GM18861 (cell line): Measurements from ENCODE around the gene JAKMIP1.

Source experiments
- ATAC-seq: cut with Tn5 transposase; IDR thresholded peaks from one replicate; pipeline ENCODE4 v1.9.1; 2021; ENCODE audit not compliant: unreplicated experiment

Gene JAKMIP1

GRCh38 chr4:6122496-6122895 is 77.9 kb downstream of the JAKMIP1 start:
- ATAC-seq = no peak

- no peak for ATAC-seq
Observed at GRCh38 chr4:6121941-6122340, 78.4 kb downstream of the JAKMIP1 start.

- ATAC-seq = no peak
Observed at GRCh38 chr4:6121276-6121850, 79.0 kb downstream of the JAKMIP1 start.

- no peak for ATAC-seq
Observed at GRCh38 chr4:6120361-6120760, 80.0 kb downstream of the JAKMIP1 start.

GRCh38 chr4:6119507-6120020 is 80.8 kb downstream of the JAKMIP1 start:
- no peak for ATAC-seq

GRCh38 chr4:6118201-6118600 is 82.1 kb downstream of the JAKMIP1 start:
- ATAC-seq = no peak

- ATAC-seq = no peak
Observed at GRCh38 chr4:6116696-6117285, 83.6 kb downstream of the JAKMIP1 start.

GRCh38 chr4:6115746-6116586 is 84.4 kb downstream of the JAKMIP1 start:
- ATAC-seq = no peak

GRCh38 chr4:6115342-6115741 is 85.0 kb downstream of the JAKMIP1 start:
- no peak for ATAC-seq

- ATAC-seq = no peak
Observed at GRCh38 chr4:6114601-6115000, 85.7 kb downstream of the JAKMIP1 start.

GRCh38 chr4:6114181-6114580 is 86.2 kb downstream of the JAKMIP1 start:
- ATAC-seq = no peak

- no peak for ATAC-seq
Observed at GRCh38 chr4:6113641-6114040, 86.7 kb downstream of the JAKMIP1 start.

- no peak for ATAC-seq
Observed at GRCh38 chr4:6112606-6113290, 87.6 kb downstream of the JAKMIP1 start.

- no peak for ATAC-seq
Observed at GRCh38 chr4:6111354-6111960, 88.9 kb downstream of the JAKMIP1 start.

GRCh38 chr4:6110681-6111353 is 89.5 kb downstream of the JAKMIP1 start:
- ATAC-seq = no peak

GRCh38 chr4:6109842-6110560 is 90.3 kb downstream of the JAKMIP1 start:
- ATAC-seq = no peak

GRCh38 chr4:6107886-6108285 is 92.5 kb downstream of the JAKMIP1 start:
- no peak for ATAC-seq

GRCh38 chr4:6107114-6107791 is 93.1 kb downstream of the JAKMIP1 start:
- no peak for ATAC-seq

- no peak for ATAC-seq
Observed at GRCh38 chr4:6106156-6106555, 94.2 kb downstream of the JAKMIP1 start.
